WERI-Rb-1 (cell line): Measurements from ENCODE around the gene STRBP.
"Not testable (repeated sequence)": the region's sequence is repeated elsewhere in the genome, so short reads cannot be mapped to it uniquely, and the experiment has no call there.

ENCODE experiments used
- DNase-seq: peaks from one replicate; pipeline ENCODE4 v3.0.0-alpha.2; 2020
- H3K27ac ChIP-seq: fragments of 250-450 bp; sonication (Bioruptor Pico); 2 replicates; pipeline ENCODE4 v1.5.1; 2020; ENCODE audit warnings: mild to moderate bottlenecking, moderate library complexity
- H3K27me3 ChIP-seq: fragments of 250-450 bp; sonication (Bioruptor Pico); 2 replicates; pipeline ENCODE4 v1.5.1; 2021; ENCODE audit warnings: mild to moderate bottlenecking, low read depth, moderate library complexity; ENCODE audit not compliant: insufficient read depth, severe bottlenecking
- H3K36me3 ChIP-seq: fragments of 250-450 bp; sonication (Bioruptor Pico); 2 replicates; pipeline ENCODE4 v1.5.1; 2020; ENCODE audit warnings: mild to moderate bottlenecking, moderate library complexity
- H3K4me3 ChIP-seq: 2 replicates; pipeline ENCODE4 v1.5.1; 2011; ENCODE audit warnings: low read depth, mild to moderate bottlenecking, control low read depth, low read length
- H3K9me3 ChIP-seq: fragments of 250-450 bp; sonication (Bioruptor Pico); 2 replicates; pipeline ENCODE4 v1.5.1; 2021; ENCODE audit warnings: mild to moderate bottlenecking, moderate library complexity; ENCODE audit not compliant: severe bottlenecking
- TF ChIP-seq, protein P1 (sequence below): IDR thresholded peaks from 2 replicates; pipeline ENCODE4 v1.5.1; 2011; ENCODE audit warnings: low read depth, mild to moderate bottlenecking, control low read depth, inconsistent platforms, low read length

The STRBP gene

DNA sequence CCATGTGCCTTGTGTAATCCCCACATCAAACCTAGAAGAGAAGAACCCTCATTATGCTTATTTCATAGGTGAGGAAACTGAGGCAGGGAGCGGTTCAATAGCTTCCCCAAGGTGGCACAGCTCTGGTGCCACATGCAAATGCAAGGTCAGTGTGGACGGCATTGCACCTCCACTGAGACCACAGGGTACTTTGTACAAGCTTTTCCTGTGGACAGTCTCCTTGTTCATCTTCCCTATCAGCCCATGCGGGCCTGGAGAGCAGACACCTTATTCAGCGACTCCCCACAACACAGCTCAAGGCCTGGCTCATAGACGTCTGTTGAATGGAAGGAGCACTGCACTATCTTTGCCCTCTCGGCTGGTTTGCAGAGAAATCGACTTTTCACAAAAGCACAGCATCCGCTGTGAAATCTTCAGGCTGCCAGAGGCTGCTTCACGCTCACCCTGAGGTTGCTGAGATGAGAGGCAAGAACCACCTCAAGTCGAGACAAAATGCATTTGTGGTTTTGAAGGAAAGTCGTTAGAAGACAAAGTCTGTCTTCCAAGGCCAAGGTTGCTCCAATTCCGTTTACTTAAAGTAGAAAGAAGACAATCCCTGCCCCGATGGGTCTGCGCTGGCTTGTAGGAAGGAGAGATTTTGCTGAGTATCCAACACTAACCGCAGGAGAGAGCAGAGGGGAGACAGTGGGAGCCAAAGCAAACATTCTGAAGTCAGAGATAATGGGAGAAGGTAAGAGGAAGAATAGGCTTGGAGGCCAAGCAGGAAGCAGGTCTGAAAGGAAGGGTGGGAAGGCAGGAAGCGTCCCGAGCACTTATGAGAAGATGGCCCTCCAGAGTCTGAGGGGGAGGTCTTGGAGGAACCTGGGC lies 34.2 kb upstream of the STRBP start:
- DNase-seq: no peak
- Histone ChIP-seq H3K9me3 (no peaks in the 10 kb centered on the region), H3K27ac (no peak overlapping the region), H3K4me3 (no peak overlapping the region), H3K27me3 (no peaks in the 10 kb centered on the region), H3K36me3 (no peaks in the 10 kb centered on the region)
- TF ChIP-seq, protein P1, sequence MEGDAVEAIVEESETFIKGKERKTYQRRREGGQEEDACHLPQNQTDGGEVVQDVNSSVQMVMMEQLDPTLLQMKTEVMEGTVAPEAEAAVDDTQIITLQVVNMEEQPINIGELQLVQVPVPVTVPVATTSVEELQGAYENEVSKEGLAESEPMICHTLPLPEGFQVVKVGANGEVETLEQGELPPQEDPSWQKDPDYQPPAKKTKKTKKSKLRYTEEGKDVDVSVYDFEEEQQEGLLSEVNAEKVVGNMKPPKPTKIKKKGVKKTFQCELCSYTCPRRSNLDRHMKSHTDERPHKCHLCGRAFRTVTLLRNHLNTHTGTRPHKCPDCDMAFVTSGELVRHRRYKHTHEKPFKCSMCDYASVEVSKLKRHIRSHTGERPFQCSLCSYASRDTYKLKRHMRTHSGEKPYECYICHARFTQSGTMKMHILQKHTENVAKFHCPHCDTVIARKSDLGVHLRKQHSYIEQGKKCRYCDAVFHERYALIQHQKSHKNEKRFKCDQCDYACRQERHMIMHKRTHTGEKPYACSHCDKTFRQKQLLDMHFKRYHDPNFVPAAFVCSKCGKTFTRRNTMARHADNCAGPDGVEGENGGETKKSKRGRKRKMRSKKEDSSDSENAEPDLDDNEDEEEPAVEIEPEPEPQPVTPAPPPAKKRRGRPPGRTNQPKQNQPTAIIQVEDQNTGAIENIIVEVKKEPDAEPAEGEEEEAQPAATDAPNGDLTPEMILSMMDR: no peak

DNA sequence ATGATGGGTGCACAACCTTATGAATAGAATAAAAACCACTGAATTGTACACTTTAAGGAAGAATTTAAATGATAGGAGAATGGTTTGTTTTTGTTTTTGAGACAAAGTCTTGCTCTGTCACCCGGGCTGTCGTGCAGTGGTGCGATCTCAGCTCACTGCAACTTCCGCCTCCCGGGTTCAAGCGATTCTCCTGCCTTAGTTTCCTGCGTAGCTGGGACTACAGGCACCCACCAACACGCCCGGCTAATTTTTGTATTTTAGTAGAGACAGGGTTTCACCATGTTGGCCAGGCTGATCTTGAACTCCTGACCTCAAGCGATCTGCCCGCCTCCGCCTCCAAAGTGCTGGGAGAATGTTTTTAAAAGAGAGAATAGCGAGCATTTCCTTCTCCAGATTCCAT lies 33.5 kb upstream of the STRBP start:
- not testable (repeated sequence) for H3K27ac ChIP-seq, H3K4me3 ChIP-seq, DNase-seq, H3K27me3 ChIP-seq, H3K36me3 ChIP-seq, H3K9me3 ChIP-seq

DNA sequence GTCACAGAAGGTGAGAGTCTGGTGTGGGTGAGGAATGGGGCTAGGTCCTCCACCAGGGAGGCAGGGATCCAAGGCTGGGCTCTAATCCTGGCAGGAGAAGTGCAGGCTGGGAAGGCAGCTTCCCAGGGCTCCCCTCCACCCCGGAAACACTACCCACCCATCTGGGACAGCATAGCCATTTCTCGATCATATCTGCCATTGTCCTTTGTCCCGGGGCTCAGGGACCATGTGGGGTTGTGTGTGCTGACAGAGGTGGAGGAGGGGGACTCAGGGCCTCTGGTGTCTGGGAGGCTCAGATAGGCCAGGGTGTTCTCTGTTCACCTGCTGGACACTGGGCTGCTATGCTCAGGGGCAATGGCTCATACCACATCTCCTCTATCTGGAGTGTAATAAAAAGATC lies 32.2 kb upstream of the STRBP start:
- H3K27me3 ChIP-seq: no peaks in the 10 kb centered on the region
- no peak overlapping the region for H3K4me3 ChIP-seq

DNA sequence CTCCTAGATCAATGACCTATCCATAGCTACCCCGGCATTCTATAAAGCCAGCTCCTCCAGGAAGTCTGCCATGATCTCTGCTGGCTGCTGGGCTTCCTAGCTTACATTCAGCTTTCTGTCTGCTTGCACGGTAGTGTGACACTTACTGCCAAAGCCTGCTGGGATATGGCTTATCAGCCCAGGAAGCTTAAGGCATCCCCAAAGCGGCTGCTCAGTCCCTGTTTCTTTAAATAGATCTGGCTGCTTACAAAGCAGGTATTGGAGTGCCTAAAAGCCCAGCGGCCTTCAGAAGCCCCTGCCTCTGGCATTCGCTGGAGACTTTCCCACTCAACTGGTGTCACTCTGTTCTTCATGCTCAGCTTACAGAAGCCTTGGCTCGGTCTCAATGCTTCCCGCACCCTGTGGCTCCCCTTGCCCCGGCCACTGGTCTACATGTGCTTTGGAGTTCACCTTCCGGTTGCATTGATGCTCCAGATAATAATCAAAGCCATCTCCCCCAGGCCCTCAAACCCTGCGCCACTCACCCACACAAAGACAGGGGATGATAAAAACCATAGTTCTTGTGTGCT lies 31.3 kb upstream of the STRBP start:
- H3K27ac ChIP-seq: no peak overlapping the region
- no peaks in the 10 kb centered on the region for H3K9me3 ChIP-seq
- H3K27me3 ChIP-seq: no peaks in the 10 kb centered on the region
- no peaks in the 10 kb centered on the region for H3K36me3 ChIP-seq
- TF ChIP-seq, protein P1: no peak
- peak; percentile 64 for DNase-seq
- H3K4me3 ChIP-seq: no peak overlapping the region

More for the DNA sequence above, 32.2 kb upstream of the STRBP start:
- TF ChIP-seq, protein P1: no peak
- Histone ChIP-seq H3K9me3 (no peaks in the 10 kb centered on the region), H3K36me3 (no peaks in the 10 kb centered on the region), H3K27ac (no peak overlapping the region)
- no peak for DNase-seq

DNA sequence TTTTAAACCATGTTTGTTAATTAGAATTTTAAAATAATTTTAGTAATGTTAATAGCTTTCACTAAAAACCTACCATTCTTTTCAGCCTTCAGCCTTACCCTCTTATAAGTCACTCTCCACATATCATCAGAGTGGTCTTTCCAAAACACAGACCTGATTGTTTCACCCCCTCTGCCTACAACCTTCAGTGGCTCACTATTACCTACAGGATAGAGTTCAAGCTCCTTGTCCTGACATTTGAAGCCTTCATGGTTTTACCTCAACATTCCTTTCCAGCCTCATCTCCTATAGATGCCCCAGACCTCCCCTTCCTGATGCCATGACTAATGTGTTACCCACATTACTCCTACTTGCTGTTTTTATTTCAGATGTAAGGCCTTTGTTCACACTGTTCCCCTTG lies 27.8 kb upstream of the STRBP start:
- H3K4me3 ChIP-seq: no peak overlapping the region
- no peaks in the 10 kb centered on the region for H3K9me3 ChIP-seq
- H3K27me3 ChIP-seq: no peaks in the 10 kb centered on the region
- no peak overlapping the region for H3K27ac ChIP-seq
- DNase-seq: no peak
- H3K36me3 ChIP-seq: no peaks in the 10 kb centered on the region
- TF ChIP-seq, protein P1: no peak

DNA sequence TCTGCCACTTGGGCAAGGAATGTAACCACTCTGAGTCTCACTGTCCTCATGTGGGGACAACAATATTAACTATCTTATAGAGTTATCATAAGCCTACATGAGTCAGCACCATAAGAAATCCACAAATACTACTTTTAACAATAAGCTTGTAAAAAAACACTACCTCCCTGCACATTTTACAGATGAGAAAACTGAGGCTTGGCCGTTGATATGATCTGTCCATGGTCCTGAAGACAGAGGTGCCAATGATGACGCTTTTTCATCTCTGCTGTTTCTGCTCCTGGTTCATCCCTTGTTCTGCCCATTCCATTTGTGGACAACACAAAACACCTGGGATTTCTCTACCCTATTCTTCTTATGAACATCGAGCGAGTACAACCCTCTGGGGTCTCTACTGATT lies 23.4 kb upstream of the STRBP start:
- Histone ChIP-seq H3K9me3 (no peaks in the 10 kb centered on the region), H3K4me3 (no peak overlapping the region), H3K36me3 (no peaks in the 10 kb centered on the region), H3K27me3 (no peaks in the 10 kb centered on the region), H3K27ac (no peak overlapping the region)
- no peak for DNase-seq
- TF ChIP-seq, protein P1: no peak
